Mucosa of stomach (tissue), 1 donor: Measurements from ENCODE around the gene SERF2.
"Not testable (repeated sequence)": the region's sequence is repeated elsewhere in the genome, so short reads cannot be mapped to it uniquely, and the experiment has no call there.

Source experiments
- H3K27me3 ChIP-seq: one replicate; pipeline ENCODE4 v1.7.0; 2013; ENCODE audit warnings: mild to moderate bottlenecking, low read length; ENCODE audit not compliant: control insufficient read depth, insufficient read depth
- H3K36me3 ChIP-seq: one replicate; pipeline ENCODE4 v1.7.0; 2013; ENCODE audit warnings: low read length; ENCODE audit not compliant: control insufficient read depth, insufficient read depth
- H3K4me1 ChIP-seq: one replicate; pipeline ENCODE4 v1.7.0; 2013; ENCODE audit warnings: mild to moderate bottlenecking, low read length; ENCODE audit not compliant: control insufficient read depth, insufficient read depth
- H3K4me3 ChIP-seq: one replicate; pipeline ENCODE4 v1.7.0; 2013; ENCODE audit warnings: low read length
- H3K9ac ChIP-seq: one replicate; pipeline ENCODE4 v1.7.0; 2013; ENCODE audit warnings: mild to moderate bottlenecking, low read length, moderate library complexity
- H3K9me3 ChIP-seq: one replicate; pipeline ENCODE4 v1.7.0; 2013; ENCODE audit warnings: mild to moderate bottlenecking, low read length, moderate library complexity; ENCODE audit not compliant: control insufficient read depth
- donor health status: Pancreatic carcinoma.

Gene SERF2

DNA sequence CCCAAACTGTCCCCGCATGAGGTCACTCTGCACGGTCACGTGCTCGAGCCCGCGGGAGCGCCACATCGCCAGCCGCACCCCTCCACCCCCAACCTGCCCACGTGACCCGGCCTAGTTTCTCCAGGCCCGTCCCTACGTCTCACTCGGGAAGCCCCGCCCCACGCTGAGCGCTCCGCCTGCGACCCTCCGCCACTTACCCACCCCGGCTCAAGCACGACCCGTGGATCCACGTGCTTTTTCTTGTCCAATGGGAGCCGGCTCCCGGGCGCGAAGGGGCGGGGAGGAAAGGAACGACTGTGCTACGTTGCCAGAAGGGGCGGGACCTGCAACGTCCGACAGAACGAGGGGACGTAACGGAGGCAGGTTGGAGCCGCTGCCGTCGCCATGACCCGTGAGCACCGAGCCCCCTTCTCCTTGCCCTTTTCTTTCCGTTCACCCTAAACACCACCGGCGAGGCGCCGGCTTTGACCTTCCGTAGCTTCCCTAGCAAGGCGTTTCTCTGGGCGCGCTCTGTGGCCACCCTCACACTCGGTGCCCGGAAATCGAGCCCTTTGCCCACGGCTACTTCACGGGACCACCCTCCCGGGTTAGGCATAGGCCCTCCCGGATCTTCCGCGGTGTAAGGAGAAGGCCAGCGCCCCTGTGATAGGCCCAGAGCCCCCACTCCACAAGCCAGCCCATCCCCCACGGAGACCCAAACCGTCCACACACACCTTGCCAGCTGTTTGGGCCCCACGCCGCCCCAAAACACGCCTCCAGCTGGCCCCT lies at the start of gene SERF2:
Gene SERF2 (plus strand): TSS at position 328 of the 768 bp plus-strand sequence. CDS start 57 bp downstream, at position 385.
- no peaks in the 10 kb centered on the region for H3K27me3 ChIP-seq
- peak within 1 kb of the TSS; percentile 100 for H3K9ac ChIP-seq
- peaks cover 31% of the 10 kb centered on the region for H3K4me1 ChIP-seq
- H3K4me3 ChIP-seq, result peak within 1 kb of the TSS; percentile 100
- peaks cover 16% of the 10 kb centered on the region for H3K36me3 ChIP-seq
- no peaks in the 10 kb centered on the region for H3K9me3 ChIP-seq

GRCh38 chr15:43746245-43746902 lies 45.7 kb upstream of the SERF2 start, which contains the start of gene PDIA3:
Gene PDIA3, plus strand, starts transcription at chr15:43746438. Its CDS starts 102 bp downstream, at chr15:43746540.
- peak within 1 kb of the TSS; percentile 71 for H3K4me3 ChIP-seq
- peak within 1 kb of the TSS; percentile 93 for H3K9ac ChIP-seq
- not testable (repeated sequence) for H3K27me3 ChIP-seq, H3K36me3 ChIP-seq, H3K9me3 ChIP-seq
- peaks cover 11% of the 10 kb centered on the region for H3K4me1 ChIP-seq

DNA sequence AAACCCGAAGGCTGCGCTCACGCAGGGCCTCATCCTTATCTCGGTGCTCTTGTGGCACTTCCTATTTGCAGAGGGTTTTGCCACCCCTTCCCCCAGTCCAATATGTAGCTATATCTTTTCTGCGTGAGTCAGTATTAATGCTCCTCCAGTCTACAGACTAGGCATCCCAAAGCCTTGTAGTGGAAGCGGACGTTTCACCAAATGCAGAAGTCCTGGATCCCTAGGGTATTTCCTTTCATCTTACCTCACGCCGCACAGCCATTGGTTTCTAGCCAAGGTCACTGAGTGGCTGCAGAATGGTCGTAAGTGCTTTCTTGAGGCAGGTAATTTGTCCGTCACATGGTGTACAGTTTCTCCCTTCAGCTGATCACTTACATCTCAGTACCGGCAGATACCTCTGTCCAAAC lies 45.2 kb upstream of the SERF2 start:
- H3K36me3 ChIP-seq, result not testable (repeated sequence)
- peaks cover 15% of the 10 kb centered on the region for H3K4me1 ChIP-seq
- H3K9ac ChIP-seq, result peak overlapping the region; percentile 93

GRCh38 chr15:43748376-43748775 lies 43.7 kb upstream of the SERF2 start:
- Histone ChIP-seq H3K27me3 (no peaks in the 10 kb centered on the region), H3K9me3 (no peaks in the 10 kb centered on the region), H3K36me3 (no peaks in the 10 kb centered on the region), H3K4me3 (peak overlapping the region; percentile 1), H3K4me1 (peaks cover 15% of the 10 kb centered on the region), H3K9ac (no peak overlapping the region)

More for the DNA sequence above, 45.2 kb upstream of the SERF2 start:
- H3K9me3 ChIP-seq, H3K27me3 ChIP-seq: not testable (repeated sequence)
- H3K4me3 ChIP-seq, result peak overlapping the region; percentile 71

- Histone ChIP-seq H3K9me3 (no peaks in the 10 kb centered on the region), H3K4me3 (peak overlapping the region; percentile 12), H3K36me3 (no peaks in the 10 kb centered on the region), H3K27me3 (no peaks in the 10 kb centered on the region), H3K9ac (peak overlapping the region; percentile 51), H3K4me1 (peaks cover 15% of the 10 kb centered on the region)
Measured at GRCh38 chr15:43749690-43750345, 42.3 kb upstream of the SERF2 start.

DNA sequence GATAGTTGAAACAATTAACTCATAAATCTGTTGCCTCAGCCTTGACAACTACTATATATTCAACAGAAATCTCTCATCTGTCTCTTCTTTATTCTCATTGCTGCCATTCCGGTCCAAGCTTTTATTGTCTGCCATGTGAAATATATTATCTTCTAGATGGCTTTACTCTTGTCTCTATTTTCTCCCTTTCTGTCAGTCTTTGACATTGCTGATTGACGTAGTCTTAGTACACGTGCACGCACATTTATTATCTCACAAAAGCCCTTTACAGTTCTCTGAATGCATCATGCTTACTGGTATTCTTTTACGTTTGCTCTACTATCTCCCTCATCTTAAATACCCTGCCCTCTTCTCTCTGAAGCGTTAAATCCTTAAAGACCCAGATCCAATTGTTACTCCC lies 40.2 kb upstream of the SERF2 start:
- H3K36me3 ChIP-seq, result peaks cover 7% of the 10 kb centered on the region
- no peaks in the 10 kb centered on the region for H3K9me3 ChIP-seq
- peaks cover 15% of the 10 kb centered on the region for H3K4me1 ChIP-seq
- H3K27me3 ChIP-seq, result no peaks in the 10 kb centered on the region
- no peak overlapping the region for H3K9ac ChIP-seq
- no peak overlapping the region for H3K4me3 ChIP-seq

- Histone ChIP-seq H3K4me1 (no peaks in the 10 kb centered on the region), H3K27me3 (no peaks in the 10 kb centered on the region), H3K9me3 (no peaks in the 10 kb centered on the region), H3K4me3 (no peak overlapping the region), H3K36me3 (peaks cover 11% of the 10 kb centered on the region), H3K9ac (no peak overlapping the region)
Measured at GRCh38 chr15:43762824-43763223, 29.3 kb upstream of the SERF2 start.

- no peaks in the 10 kb centered on the region for H3K4me1 ChIP-seq
- peaks cover 11% of the 10 kb centered on the region for H3K36me3 ChIP-seq
Measured at GRCh38 chr15:43763819-43764446, 28.2 kb upstream of the SERF2 start.

DNA sequence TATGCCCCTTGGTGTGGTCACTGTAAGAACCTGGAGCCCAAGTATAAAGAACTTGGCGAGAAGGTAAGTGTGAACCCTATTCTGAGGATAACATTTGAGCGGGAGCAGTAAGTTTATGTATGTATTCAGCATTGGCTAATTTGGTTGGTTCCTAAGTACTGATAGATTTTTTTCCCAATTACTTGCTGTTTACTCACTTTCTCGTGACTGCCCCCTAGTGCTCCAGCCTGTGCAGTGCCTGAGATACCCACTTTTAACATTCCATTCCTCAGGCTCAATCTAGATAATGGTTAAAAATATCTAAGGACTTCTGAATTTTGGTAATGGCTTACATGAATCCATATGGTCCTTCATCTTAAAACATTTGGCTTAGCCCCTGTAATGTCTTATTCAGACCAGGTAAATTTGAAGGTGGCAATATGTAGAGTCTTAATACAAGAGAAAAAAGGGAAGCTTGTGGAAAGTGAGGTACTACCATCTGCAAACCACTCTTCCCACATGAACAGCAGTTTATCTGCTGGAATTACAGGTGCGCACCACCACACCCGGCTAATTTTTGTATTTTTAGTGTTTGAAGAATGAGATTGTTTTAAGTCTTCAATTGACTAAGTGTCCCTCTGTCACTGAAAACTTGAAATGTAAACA lies 22.4 kb upstream of the SERF2 start:
- H3K4me3 ChIP-seq, result no peak overlapping the region
- H3K9ac ChIP-seq, result no peak overlapping the region
- H3K36me3 ChIP-seq, result peaks cover 18% of the 10 kb centered on the region
- H3K27me3 ChIP-seq, result no peaks in the 10 kb centered on the region
- no peaks in the 10 kb centered on the region for H3K4me1 ChIP-seq
- no peaks in the 10 kb centered on the region for H3K9me3 ChIP-seq

More at GRCh38 chr15:43763819-43764446, 28.2 kb upstream of the SERF2 start:
- Histone ChIP-seq H3K27me3 (no peaks in the 10 kb centered on the region), H3K9ac (no peak overlapping the region), H3K9me3 (no peaks in the 10 kb centered on the region), H3K4me3 (no peak overlapping the region)

DNA sequence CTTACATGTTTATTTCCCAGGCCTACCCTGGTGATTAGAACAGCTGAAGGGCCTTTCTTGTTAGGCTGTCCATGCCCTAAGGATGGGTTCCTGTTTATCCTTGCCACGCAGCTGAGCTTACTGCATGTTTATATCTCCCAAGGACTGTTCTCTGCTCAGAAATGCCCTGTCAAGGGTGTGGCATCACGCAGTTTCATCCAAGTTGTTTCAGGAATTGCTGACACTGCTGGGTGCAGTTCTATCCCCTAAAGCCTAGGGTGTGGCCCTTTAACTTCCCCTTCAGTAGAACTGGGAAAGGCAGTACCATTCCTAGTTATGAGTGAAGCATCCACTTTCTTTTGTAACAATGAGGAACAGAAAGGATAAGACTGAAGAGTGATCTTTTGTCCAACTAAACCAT lies 20.3 kb upstream of the SERF2 start:
- no peaks in the 10 kb centered on the region for H3K27me3 ChIP-seq
- H3K9ac ChIP-seq, result no peak overlapping the region
- peaks cover 13% of the 10 kb centered on the region for H3K36me3 ChIP-seq
- no peak overlapping the region for H3K4me3 ChIP-seq
- no peaks in the 10 kb centered on the region for H3K9me3 ChIP-seq
- H3K4me1 ChIP-seq, result peaks cover 10% of the 10 kb centered on the region

DNA sequence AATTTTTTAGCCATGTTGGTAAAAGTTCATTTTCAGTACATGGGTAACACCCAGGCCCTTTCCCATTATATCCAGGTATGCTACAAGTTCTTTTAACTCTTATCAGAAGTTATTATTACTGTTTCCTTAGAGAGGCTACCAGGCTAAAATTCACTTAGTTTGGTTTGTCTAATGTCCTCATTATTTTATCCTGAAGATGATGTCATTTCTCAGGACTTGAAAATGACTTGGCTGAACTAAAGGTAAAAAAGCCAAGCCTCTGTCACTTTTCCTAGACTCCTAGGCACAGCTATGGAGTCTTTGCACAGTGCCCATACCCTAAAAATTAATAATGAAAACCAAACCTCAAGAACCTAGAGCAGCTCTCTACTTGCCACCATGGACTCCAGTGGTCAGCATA lies 19.5 kb upstream of the SERF2 start:
- peaks cover 13% of the 10 kb centered on the region for H3K36me3 ChIP-seq
- no peaks in the 10 kb centered on the region for H3K27me3 ChIP-seq
- peaks cover 10% of the 10 kb centered on the region for H3K4me1 ChIP-seq
- no peaks in the 10 kb centered on the region for H3K9me3 ChIP-seq
- H3K9ac ChIP-seq, result no peak overlapping the region
- H3K4me3 ChIP-seq, result no peak overlapping the region
